HG02973 (cell line): Measurements from ENCODE around the gene DCP1A.

Experiments
- ATAC-seq: cut with Tn5 transposase; IDR thresholded peaks from one replicate; pipeline ENCODE4 v1.9.1; 2021; ENCODE audit warnings: moderate library complexity; ENCODE audit not compliant: unreplicated experiment

DCP1A gene

GRCh38 chr3:53250881-53251605 is 96.3 kb downstream of the DCP1A start:
- no peak for ATAC-seq

GRCh38 chr3:53250453-53250852 is 96.9 kb downstream of the DCP1A start:
- no peak for ATAC-seq

- no peak for ATAC-seq
Observed at GRCh38 chr3:53248161-53248560, 99.2 kb downstream of the DCP1A start.

DNA sequence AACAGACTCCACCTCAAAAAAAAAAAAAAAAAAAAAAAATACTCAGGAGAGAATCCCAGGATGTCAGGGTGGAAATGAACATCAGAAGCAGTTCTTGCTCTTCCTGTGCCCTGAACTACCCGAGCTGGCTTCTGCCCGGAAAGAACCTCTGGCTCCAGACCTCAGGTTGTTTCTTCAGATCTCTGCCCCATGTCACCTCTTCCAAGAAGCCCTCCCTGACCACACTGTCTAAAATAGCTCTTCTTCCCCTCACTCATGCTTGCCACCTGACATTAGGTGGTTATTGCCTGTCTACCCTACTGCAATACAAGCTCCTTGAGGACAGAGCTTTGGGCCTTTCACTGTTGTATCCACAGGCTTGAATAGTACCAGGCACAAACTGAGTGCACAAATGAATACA is 99.7 kb downstream of the DCP1A start:
- ATAC-seq: no peak

- ATAC-seq: no peak
Observed at GRCh38 chr3:53244271-53244670, 103.1 kb downstream of the DCP1A start.

- ATAC-seq: no peak
Observed at GRCh38 chr3:53243785-53244184, 103.6 kb downstream of the DCP1A start.

GRCh38 chr3:53243165-53243564 is 104.2 kb downstream of the DCP1A start:
- ATAC-seq: no peak

- ATAC-seq: no peak
Observed at GRCh38 chr3:53242642-53243041, 104.7 kb downstream of the DCP1A start.

- ATAC-seq: no peak
Observed at GRCh38 chr3:53242155-53242554, 105.2 kb downstream of the DCP1A start.

GRCh38 chr3:53240989-53241972 is 106.1 kb downstream of the DCP1A start:
- no peak for ATAC-seq

DNA sequence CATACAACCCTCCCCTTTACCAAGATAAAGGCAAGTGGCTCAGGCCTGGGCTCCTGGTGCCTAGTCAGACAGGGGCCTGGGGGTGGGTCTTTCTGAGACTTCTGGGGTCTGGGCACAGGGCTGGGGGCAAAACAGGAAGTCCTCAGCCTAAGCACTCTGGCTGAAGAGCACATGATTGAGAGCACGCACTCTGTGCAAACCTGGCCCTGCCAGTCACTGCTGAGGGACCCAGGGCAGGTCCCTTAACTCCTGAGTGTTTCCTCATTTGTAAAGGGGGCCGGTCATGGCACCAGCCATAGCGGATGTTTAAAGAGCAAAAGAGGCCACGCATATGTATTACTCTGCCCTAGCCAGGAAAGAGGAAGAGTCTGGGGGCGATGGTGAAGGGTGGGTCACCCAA is 107.5 kb downstream of the DCP1A start:
- no peak for ATAC-seq

- no peak for ATAC-seq
Observed at GRCh38 chr3:53238886-53239285, 108.5 kb downstream of the DCP1A start.

- ATAC-seq: no peak
Observed at GRCh38 chr3:53238051-53238850, 109.1 kb downstream of the DCP1A start.

GRCh38 chr3:53236112-53236841 is 111.1 kb downstream of the DCP1A start:
- ATAC-seq: no peak

DNA sequence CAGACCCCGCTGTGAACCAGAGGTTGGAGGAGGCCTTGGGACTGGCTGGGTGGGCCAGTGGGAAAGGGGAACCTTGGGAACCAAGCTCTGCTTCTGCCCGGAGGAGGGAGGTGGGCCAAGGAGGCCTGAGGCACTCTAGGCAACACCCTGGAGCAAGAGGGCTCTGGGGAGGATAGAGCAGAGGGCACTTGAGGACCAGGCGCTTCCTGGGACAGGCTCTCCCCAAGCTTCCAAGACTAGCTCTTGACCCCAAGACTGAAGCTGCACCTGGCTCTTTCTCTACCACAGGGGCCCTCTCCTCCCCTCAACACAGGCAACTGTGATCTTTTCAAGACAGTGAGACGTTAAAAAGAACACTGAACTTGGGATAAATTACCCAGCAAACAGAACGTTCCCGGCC is 111.8 kb downstream of the DCP1A start:
- no peak for ATAC-seq

DNA sequence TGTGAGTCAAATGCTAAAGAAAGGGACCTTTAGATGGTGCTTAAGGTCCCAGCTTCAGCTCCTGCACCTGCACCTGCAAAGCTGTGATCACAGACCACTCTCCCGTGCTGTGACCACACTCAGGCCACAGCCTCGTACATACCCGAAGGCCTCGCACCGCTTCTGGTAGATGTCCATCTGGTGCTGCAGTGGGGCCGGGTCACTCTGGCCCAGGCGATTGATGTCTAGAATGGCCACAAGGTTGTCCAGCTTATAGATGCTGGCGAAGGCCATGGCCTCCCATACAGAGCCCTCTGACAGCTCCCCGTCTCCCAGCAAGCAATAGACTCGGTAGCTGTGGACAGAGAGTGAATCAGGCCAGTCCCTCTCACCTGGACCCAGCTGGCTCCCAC is 112.5 kb downstream of the DCP1A start:
- no peak for ATAC-seq

GRCh38 chr3:53234130-53234840 is 113.1 kb downstream of the DCP1A start:
- ATAC-seq: no peak
